ENCODE data around the gene DIPK1A.

DIPK1A gene

GRCh38 chr1:92850019-92850418 is 111.2 kb downstream of the DIPK1A start:
- H3K4me3 ChIP-seq (ENCODE audit: low read length): no peak overlapping the region
- no peak overlapping the region for H3K4me2 ChIP-seq (ENCODE audit: low read depth, low read length)
- no peaks in the 10 kb centered on the region for H3K36me3 ChIP-seq (replicated peaks; ENCODE audit: insufficient read depth, low read length)
- no peak overlapping the region for H3K9ac ChIP-seq (ENCODE audit: low read length)
- H3F3A ChIP-seq (ENCODE audit: insufficient read depth, low read length): no peaks in the 10 kb centered on the region
- H3K4me1 ChIP-seq (ENCODE audit: low read length): peaks cover 10% of the 10 kb centered on the region
- H3K9me3 ChIP-seq (replicated peaks; ENCODE audit: insufficient read depth, low read length): no peaks in the 10 kb centered on the region
- no peaks in the 10 kb centered on the region for H3K9me2 ChIP-seq (replicated peaks; ENCODE audit: insufficient read depth, low read length)
- H3K27ac ChIP-seq (ENCODE audit: low read length): no peak overlapping the region
- no peaks in the 10 kb centered on the region for H3K27me3 ChIP-seq (replicated peaks; ENCODE audit: insufficient read depth, low read length)
- no peak for DNase-seq
- H2AFZ ChIP-seq (ENCODE audit: low read length): no peak overlapping the region
- peaks cover 18% of the 10 kb centered on the region for H3K79me2 ChIP-seq (ENCODE audit: low read length)
- no peaks in the 10 kb centered on the region for H4K20me1 ChIP-seq (ENCODE audit: insufficient read depth, low read length)
- TF ChIP-seq EZH2phosphoT487 (IDR thresholded peaks at IDR 0.05; ENCODE audit: low read length) (no peak), EZH2 (optimal IDR thresholded peaks at IDR 0.05; ENCODE audit: low read depth, low read length) (no peak), CTCF (IDR thresholded peaks at IDR 0.05; ENCODE audit: low read length) (no peak)

DNA sequence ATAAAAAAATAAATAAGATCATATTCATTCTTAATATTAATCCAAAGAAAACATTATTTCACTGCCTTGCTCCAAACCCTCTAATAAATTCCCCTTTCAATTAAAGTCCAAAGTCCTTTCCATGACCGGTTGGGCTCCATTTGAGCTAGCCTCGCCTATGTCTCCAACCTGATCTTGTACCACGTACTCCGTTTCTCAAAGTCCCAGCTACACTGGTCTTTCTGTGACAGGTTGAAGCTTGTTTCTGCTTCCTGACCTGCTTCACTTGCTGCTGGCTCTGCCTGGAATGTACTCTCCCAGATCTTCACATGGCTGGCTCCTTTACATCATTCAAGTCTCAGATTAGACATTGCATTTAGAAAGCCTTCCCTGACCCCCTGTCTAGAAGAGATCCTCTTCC is 113.1 kb downstream of the DIPK1A start:
- Histone ChIP-seq H3K36me3 (replicated peaks; ENCODE audit: insufficient read depth, low read length) (no peaks in the 10 kb centered on the region), H3K4me2 (ENCODE audit: low read depth, low read length) (no peak overlapping the region), H3K4me1 (ENCODE audit: low read length) (no peaks in the 10 kb centered on the region), H3K4me3 (ENCODE audit: low read length) (no peak overlapping the region), H3F3A (ENCODE audit: insufficient read depth, low read length) (0 out of 2 replicates have a peak, but pooled peaks cover 5% of the 10 kb centered on the region), H3K9ac (ENCODE audit: low read length) (no peak overlapping the region), H3K9me2 (replicated peaks; ENCODE audit: insufficient read depth, low read length) (no peaks in the 10 kb centered on the region), H3K9me3 (replicated peaks; ENCODE audit: insufficient read depth, low read length) (no peaks in the 10 kb centered on the region), H3K27ac (ENCODE audit: low read length) (no peak overlapping the region), H3K27me3 (replicated peaks; ENCODE audit: insufficient read depth, low read length) (no peaks in the 10 kb centered on the region), H3K79me2 (ENCODE audit: low read length) (peaks cover 12% of the 10 kb centered on the region), H4K20me1 (ENCODE audit: insufficient read depth, low read length) (no peaks in the 10 kb centered on the region), H2AFZ (ENCODE audit: low read length) (no peak overlapping the region)
- DNase-seq: no peak
- TF ChIP-seq CTCF (IDR thresholded peaks at IDR 0.05; ENCODE audit: low read length) (no peak), EZH2phosphoT487 (IDR thresholded peaks at IDR 0.05; ENCODE audit: low read length) (no peak)

DNA sequence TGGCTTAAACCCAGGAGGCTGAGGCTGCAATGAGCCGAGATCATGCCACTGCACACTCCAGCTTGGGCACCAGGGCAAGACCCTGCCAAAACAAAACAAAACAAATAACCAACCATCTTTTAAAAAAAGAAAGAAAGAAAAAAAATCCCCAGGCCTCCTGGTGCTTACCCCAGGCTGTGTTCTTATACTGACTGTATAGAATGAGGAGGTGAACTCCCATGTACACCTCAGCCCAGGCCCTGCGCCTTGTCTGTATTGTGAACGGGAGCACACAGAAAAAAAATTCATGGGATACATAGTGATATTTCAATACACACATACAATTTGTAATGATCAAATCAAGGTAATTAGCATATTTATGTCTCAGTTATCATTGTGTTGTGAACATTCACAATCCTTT is 115.4 kb downstream of the DIPK1A start:
- no peaks in the 10 kb centered on the region for H3K9me3 ChIP-seq (replicated peaks; ENCODE audit: insufficient read depth, low read length)
- no peak overlapping the region for H2AFZ ChIP-seq (ENCODE audit: low read length)
- TF ChIP-seq EZH2 (optimal IDR thresholded peaks at IDR 0.05; ENCODE audit: low read depth, low read length) (no peak), CTCF (IDR thresholded peaks at IDR 0.05; ENCODE audit: low read length) (no peak), EZH2phosphoT487 (IDR thresholded peaks at IDR 0.05; ENCODE audit: low read length) (no peak)
- no peaks in the 10 kb centered on the region; the same call in 1 of the 2 replicates for H3K36me3 ChIP-seq (replicated peaks; ENCODE audit: insufficient read depth, low read length)
- no peak overlapping the region for H3K4me2 ChIP-seq (ENCODE audit: low read depth, low read length)
- no peak overlapping the region for H3K27ac ChIP-seq (ENCODE audit: low read length)
- H3F3A ChIP-seq (ENCODE audit: insufficient read depth, low read length): peaks cover 15% of the 10 kb centered on the region; the same call in 1 of the 2 replicates
- peaks cover 3% of the 10 kb centered on the region; the same call in 1 of the 2 replicates for H3K79me2 ChIP-seq (ENCODE audit: low read length)
- no peaks in the 10 kb centered on the region for H3K4me1 ChIP-seq (ENCODE audit: low read length)
- H4K20me1 ChIP-seq (ENCODE audit: insufficient read depth, low read length): no peaks in the 10 kb centered on the region; the same call in 1 of the 2 replicates
- no peak overlapping the region for H3K4me3 ChIP-seq (ENCODE audit: low read length)
- no peak for DNase-seq
- H3K27me3 ChIP-seq (replicated peaks; ENCODE audit: insufficient read depth, low read length): no peaks in the 10 kb centered on the region
- H3K9ac ChIP-seq (ENCODE audit: low read length): no peak overlapping the region
- no peaks in the 10 kb centered on the region for H3K9me2 ChIP-seq (replicated peaks; ENCODE audit: insufficient read depth, low read length)
